Measurements from ENCODE around the gene MDK.

The MDK gene

DNA sequence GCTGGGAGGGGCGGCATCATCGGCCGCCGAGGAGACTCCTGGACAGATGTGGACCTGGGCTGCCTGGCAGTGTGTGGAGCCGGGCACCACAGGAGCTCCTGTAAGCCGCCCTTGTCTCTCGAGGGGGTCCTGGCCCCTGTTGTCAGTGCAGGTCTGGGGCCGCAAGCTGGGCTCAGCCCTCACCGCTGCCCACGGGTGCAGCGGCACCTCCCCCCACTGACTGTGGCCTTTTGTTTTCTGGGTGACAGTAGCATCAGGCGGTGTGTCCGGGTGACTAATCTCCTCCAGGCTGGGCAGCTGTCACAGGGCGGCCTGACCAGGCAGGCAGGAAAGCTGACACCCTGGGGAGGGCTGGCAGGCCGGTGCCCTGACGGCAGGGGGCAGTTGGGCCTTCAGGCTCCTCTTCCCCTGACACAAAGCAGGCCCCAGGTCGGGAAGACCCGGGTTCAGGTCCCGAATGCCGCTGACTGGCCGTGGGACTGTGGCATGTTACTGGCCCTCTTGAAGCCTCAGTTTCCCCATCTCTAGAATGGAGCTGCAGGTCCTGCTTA lies 17.9 kb upstream of the MDK start:
- TF ChIP-seq, protein P1, sequence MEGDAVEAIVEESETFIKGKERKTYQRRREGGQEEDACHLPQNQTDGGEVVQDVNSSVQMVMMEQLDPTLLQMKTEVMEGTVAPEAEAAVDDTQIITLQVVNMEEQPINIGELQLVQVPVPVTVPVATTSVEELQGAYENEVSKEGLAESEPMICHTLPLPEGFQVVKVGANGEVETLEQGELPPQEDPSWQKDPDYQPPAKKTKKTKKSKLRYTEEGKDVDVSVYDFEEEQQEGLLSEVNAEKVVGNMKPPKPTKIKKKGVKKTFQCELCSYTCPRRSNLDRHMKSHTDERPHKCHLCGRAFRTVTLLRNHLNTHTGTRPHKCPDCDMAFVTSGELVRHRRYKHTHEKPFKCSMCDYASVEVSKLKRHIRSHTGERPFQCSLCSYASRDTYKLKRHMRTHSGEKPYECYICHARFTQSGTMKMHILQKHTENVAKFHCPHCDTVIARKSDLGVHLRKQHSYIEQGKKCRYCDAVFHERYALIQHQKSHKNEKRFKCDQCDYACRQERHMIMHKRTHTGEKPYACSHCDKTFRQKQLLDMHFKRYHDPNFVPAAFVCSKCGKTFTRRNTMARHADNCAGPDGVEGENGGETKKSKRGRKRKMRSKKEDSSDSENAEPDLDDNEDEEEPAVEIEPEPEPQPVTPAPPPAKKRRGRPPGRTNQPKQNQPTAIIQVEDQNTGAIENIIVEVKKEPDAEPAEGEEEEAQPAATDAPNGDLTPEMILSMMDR (IDR thresholded peaks at IDR 0.05; ENCODE audit: low read depth, low read length), result no peak
- DNase-seq (ENCODE audit: extremely low read depth, low read depth), result no peak

DNA sequence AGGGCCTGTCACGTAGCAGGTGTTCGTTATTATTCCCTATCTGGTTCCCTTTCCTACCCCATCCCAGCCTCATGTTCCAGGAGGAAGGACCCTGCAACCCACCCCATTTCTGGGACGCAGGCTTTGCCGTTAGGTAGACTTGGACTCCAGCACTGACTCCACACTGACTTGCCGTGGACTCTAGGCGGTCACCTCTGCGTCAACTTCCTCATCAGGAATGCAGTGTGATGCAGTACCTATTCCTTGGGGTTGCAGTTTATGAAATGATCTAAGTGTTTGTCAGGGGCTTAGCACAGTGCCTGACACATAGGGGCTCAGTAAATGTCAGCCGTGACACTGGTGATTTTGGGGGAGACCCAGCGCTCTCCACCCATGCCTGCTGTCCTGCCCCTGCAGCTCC lies 17.4 kb upstream of the MDK start:
- DNase-seq (ENCODE audit: extremely low read depth, low read depth), result no peak
- TF ChIP-seq, protein P1 (IDR thresholded peaks at IDR 0.05; ENCODE audit: low read depth, low read length), result no peak

DNA sequence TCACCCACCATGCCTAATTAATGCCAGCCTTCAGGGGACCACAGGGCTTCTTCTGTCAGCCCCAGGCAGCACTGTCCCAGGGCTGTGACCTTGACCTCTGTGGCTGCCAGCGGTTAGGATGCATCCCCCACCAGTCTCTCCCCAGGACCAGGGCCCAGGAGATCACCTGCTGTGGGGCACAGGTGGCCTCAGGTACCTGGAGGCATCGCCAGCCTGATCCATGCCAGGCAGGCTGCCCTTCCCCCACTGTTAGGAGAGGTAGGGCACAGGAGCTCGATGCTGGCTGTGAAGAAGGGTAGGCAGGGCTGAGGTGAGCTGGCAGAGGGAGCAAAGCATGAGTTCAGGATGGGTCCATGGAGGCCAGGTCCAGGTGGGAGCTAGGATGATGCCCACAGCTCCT lies 16.7 kb upstream of the MDK start:
- TF ChIP-seq, protein P1 (IDR thresholded peaks at IDR 0.05; ENCODE audit: low read depth, low read length), result no peak
- no peak for DNase-seq (ENCODE audit: extremely low read depth, low read depth)

DNA sequence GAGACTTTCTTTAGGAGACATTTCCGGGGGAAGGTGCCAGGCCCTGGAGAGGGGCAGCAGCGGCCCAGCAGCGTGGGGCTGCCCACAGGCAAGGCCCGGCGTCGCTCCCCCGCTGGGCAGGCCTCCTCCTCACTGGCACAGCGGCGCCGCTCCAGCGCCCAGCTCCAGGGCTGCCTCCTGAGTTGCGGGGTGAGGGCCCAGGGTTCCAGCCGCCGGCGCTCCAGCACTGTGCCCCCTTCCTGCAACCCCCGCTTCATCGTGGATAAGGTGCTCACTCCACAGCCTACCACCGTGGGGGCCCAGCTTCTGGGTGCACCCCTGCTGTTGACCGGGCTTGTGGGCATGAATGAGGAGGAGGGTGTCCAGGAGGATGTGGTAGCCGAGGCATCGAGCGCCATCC lies 15.2 kb upstream of the MDK start:
- TF ChIP-seq, protein P1 (IDR thresholded peaks at IDR 0.05; ENCODE audit: low read depth, low read length), result no peak
- DNase-seq (ENCODE audit: extremely low read depth, low read depth), result no peak

DNA sequence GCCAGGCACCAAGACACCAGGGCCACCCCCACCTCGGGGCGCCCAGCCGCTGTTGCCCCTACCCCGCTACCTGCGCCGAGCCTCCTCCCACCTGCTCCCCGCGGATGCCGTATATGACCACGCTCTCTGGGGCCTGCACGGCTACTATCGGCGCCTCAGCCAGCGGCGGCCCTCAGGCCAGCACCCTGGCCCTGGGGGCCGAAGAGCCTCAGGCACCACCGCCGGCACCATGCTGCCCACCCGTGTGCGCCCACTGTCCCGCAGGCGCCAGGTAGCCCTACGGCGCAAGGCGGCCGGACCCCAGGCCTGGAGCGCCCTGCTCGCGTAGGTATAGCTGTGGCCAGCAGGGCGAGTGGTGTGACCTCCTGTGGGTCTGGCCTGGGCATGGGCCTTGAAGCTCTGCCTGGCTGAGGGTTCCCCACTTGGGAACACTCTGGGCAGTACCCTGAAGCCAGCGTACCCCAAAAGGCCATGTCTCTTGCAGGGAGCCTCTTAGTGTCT lies 14.8 kb upstream of the MDK start:
- TF ChIP-seq, protein P1 (IDR thresholded peaks at IDR 0.05; ENCODE audit: low read depth, low read length), result no peak
- DNase-seq (ENCODE audit: extremely low read depth, low read depth), result no peak

DNA sequence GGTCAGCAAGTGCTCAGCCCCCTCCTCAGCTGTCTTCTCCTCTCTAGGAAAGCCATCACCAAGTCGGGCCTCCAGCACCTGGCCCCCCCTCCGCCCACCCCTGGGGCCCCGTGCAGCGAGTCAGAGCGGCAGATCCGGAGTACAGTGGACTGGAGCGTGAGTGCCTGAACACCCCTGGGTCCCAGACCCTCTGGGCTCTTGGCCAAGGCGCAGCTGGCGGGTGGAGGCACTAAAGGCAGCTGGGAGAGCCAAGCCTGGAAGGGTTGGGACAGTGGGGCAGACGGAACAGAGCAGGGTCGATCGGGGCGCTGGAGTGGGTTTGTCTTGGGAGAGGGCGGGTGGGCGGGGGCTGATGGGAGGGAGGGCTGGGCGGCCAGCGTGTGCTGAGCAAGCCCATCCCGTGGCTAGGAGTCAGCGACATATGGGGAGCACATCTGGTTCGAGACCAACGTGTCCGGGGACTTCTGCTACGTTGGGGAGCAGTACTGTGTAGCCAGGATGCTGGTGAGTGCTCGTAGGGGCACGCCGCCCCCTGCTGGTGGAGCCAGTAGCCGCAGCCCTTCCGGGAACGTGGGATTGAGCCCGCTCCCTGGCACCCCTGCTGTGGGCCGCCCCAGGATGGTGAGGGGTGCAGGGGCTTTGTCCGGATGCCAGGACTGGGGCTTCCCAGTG lies 14.1 kb upstream of the MDK start:
- TF ChIP-seq, protein P1 (IDR thresholded peaks at IDR 0.05; ENCODE audit: low read depth, low read length), result peak; percentile 82
- no peak for DNase-seq (ENCODE audit: extremely low read depth, low read depth)

DNA sequence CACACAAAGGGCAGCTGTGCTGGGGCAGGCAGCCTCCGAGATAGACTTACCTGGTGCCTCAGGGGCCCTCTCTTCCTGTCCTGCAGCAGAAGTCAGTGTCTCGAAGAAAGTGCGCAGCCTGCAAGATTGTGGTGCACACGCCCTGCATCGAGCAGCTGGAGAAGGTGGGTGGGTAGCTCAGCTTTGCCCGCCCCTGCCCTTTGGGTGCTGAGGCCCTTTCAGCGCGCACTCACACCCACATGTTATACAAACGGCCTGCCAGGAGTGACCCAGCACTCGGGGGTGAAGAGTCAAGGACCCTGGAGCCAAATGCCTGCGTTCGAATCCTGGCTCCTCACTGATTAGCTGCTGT lies 13.6 kb upstream of the MDK start:
- TF ChIP-seq, protein P1 (IDR thresholded peaks at IDR 0.05; ENCODE audit: low read depth, low read length), result no peak
- no peak for DNase-seq (ENCODE audit: extremely low read depth, low read depth)

Data from AG09319 (cell line).